Ishikawa (cell line): Measurements from ENCODE around the gene IL6R.
A peak's percentile ranks its signal among the peaks of the same experiment; 100 is the strongest.

ENCODE experiments used
- CEBPB ChIP-seq: IDR thresholded peaks from 2 replicates; pipeline ENCODE4 v1.6.1; 2012
- CREB1 ChIP-seq: IDR thresholded peaks from 2 replicates; pipeline ENCODE4 v1.6.1; 2012; ENCODE audit warnings: low read depth
- EGR1 ChIP-seq: IDR thresholded peaks from 2 replicates; pipeline ENCODE4 v1.6.1; 2012
- EP300 ChIP-seq: IDR thresholded peaks from 2 replicates; pipeline ENCODE4 v1.6.1; 2012; ENCODE audit warnings: borderline replicate concordance
- FOXM1 ChIP-seq: IDR thresholded peaks from 2 replicates; pipeline ENCODE4 v1.6.1; 2012; ENCODE audit warnings: low read depth, borderline replicate concordance
- MAX ChIP-seq: IDR thresholded peaks from 2 replicates; pipeline ENCODE4 v1.6.1; 2012
- NFIC ChIP-seq: IDR thresholded peaks from 2 replicates; pipeline ENCODE4 v1.6.1; 2012
- RAD21 ChIP-seq: IDR thresholded peaks from 2 replicates; pipeline ENCODE4 v1.6.1; 2012; ENCODE audit warnings: low read depth
- TAF1 ChIP-seq: IDR thresholded peaks from 2 replicates; pipeline ENCODE4 v1.6.1; 2012; ENCODE audit warnings: low read depth, mild to moderate bottlenecking
- TCF12 ChIP-seq: IDR thresholded peaks from 2 replicates; pipeline ENCODE4 v1.6.1; 2012; ENCODE audit warnings: low read depth
- TEAD4 ChIP-seq: IDR thresholded peaks from 2 replicates; pipeline ENCODE4 v1.6.1; 2012
- YY1 ChIP-seq: IDR thresholded peaks from 2 replicates; pipeline ENCODE4 v1.6.1; 2012; ENCODE audit warnings: low read depth
- ZBTB7A ChIP-seq: IDR thresholded peaks from 2 replicates; pipeline ENCODE4 v1.6.1; 2012; ENCODE audit warnings: low read depth
- TF ChIP-seq, protein P1 (sequence below): IDR thresholded peaks from 2 replicates; pipeline ENCODE4 v1.6.1; 2012
- TF ChIP-seq, protein P2 (sequence below): IDR thresholded peaks from 2 replicates; pipeline ENCODE4 v1.6.1; 2012; ENCODE audit warnings: low read depth, mild to moderate bottlenecking

Gene IL6R

GRCh38 chr1:154483941-154484803, 79.0 kb downstream of the IL6R start:
- 0 out of 2 replicates have a peak, but pooled peaks have one; percentile 22 for TF ChIP-seq MAX
- TF ChIP-seq TEAD4, result 0 out of 2 replicates have a peak, but pooled peaks have one; percentile 26
- no peak for TF ChIP-seq TAF1
- 0 out of 2 replicates have a peak, but pooled peaks have one; percentile 12 for TF ChIP-seq NFIC
- TF ChIP-seq, protein P1, sequence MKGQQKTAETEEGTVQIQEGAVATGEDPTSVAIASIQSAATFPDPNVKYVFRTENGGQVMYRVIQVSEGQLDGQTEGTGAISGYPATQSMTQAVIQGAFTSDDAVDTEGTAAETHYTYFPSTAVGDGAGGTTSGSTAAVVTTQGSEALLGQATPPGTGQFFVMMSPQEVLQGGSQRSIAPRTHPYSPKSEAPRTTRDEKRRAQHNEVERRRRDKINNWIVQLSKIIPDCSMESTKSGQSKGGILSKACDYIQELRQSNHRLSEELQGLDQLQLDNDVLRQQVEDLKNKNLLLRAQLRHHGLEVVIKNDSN, result no peak
- TF ChIP-seq CEBPB, result peak; percentile 42

GRCh38 chr1:154485106-154485505, 80.0 kb downstream of the IL6R start:
- TF ChIP-seq, protein P2, sequence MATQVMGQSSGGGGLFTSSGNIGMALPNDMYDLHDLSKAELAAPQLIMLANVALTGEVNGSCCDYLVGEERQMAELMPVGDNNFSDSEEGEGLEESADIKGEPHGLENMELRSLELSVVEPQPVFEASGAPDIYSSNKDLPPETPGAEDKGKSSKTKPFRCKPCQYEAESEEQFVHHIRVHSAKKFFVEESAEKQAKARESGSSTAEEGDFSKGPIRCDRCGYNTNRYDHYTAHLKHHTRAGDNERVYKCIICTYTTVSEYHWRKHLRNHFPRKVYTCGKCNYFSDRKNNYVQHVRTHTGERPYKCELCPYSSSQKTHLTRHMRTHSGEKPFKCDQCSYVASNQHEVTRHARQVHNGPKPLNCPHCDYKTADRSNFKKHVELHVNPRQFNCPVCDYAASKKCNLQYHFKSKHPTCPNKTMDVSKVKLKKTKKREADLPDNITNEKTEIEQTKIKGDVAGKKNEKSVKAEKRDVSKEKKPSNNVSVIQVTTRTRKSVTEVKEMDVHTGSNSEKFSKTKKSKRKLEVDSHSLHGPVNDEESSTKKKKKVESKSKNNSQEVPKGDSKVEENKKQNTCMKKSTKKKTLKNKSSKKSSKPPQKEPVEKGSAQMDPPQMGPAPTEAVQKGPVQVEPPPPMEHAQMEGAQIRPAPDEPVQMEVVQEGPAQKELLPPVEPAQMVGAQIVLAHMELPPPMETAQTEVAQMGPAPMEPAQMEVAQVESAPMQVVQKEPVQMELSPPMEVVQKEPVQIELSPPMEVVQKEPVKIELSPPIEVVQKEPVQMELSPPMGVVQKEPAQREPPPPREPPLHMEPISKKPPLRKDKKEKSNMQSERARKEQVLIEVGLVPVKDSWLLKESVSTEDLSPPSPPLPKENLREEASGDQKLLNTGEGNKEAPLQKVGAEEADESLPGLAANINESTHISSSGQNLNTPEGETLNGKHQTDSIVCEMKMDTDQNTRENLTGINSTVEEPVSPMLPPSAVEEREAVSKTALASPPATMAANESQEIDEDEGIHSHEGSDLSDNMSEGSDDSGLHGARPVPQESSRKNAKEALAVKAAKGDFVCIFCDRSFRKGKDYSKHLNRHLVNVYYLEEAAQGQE, result no peak
- TF ChIP-seq NFIC (no peak), RAD21 (no peak), TEAD4 (no peak), EGR1 (no peak), YY1 (no peak), CREB1 (no peak), FOXM1 (no peak), MAX (no peak), CEBPB (no peak), TCF12 (no peak), TAF1 (no peak), EP300 (no peak), ZBTB7A (no peak)
- TF ChIP-seq, protein P1, result no peak

- no peak for TF ChIP-seq MAX
- no peak for TF ChIP-seq TAF1
- TF ChIP-seq YY1, result no peak
- TF ChIP-seq TEAD4, result no peak
- TF ChIP-seq NFIC, result no peak
- TF ChIP-seq CEBPB, result no peak
- TF ChIP-seq, protein P1, result no peak
- TF ChIP-seq EP300, result no peak
Measured at GRCh38 chr1:154485910-154486496, 80.9 kb downstream of the IL6R start.

GRCh38 chr1:154488922-154489321, 83.8 kb downstream of the IL6R start:
- TF ChIP-seq EGR1, result no peak

GRCh38 chr1:154489695-154490274, 84.6 kb downstream of the IL6R start:
- no peak for TF ChIP-seq CEBPB
- no peak for TF ChIP-seq EP300
- TF ChIP-seq, protein P1, result no peak
- TF ChIP-seq TEAD4, result no peak
- no peak for TF ChIP-seq ZBTB7A

- TF ChIP-seq TEAD4 (no peak), FOXM1 (no peak), RAD21 (no peak), EP300 (no peak), NFIC (no peak), YY1 (no peak), TCF12 (no peak), EGR1 (no peak), TAF1 (no peak), ZBTB7A (no peak), CEBPB (no peak), CREB1 (no peak), MAX (no peak)
- TF ChIP-seq, protein P2, result no peak
- TF ChIP-seq, protein P1, result no peak
Measured at GRCh38 chr1:154490317-154490716, 85.2 kb downstream of the IL6R start.
